GM12872 (cell line): ENCODE results near the gene LRIG2.

ENCODE experiments used
- TF ChIP-seq, protein P1 (sequence below): IDR thresholded peaks from 3 replicates; pipeline ENCODE4 v1.5.1; 2011; ENCODE audit warnings: low read depth, mild to moderate bottlenecking, low read length, moderate library complexity; ENCODE audit not compliant: insufficient read depth

The LRIG2 gene

DNA sequence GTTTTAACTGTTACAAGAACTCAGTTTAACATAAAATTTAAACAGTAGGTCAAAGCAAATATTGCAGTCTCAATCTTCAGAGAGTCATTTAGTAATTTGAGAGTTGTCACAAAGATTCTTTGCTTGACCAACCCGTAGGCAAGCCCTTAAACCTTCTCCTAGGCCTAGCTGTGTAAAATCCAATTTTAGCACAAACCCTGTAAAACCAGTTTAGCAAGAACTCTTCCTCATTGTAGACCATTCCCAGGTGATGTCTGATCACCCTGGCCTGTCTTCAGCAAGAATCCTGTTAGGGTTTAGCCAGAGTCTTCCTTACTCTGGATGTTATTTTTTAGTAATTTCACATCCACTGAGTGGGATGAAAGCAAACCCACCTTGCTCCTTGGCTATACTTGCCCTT, 30.1 kb downstream of the LRIG2 start:
- TF ChIP-seq, protein P1, sequence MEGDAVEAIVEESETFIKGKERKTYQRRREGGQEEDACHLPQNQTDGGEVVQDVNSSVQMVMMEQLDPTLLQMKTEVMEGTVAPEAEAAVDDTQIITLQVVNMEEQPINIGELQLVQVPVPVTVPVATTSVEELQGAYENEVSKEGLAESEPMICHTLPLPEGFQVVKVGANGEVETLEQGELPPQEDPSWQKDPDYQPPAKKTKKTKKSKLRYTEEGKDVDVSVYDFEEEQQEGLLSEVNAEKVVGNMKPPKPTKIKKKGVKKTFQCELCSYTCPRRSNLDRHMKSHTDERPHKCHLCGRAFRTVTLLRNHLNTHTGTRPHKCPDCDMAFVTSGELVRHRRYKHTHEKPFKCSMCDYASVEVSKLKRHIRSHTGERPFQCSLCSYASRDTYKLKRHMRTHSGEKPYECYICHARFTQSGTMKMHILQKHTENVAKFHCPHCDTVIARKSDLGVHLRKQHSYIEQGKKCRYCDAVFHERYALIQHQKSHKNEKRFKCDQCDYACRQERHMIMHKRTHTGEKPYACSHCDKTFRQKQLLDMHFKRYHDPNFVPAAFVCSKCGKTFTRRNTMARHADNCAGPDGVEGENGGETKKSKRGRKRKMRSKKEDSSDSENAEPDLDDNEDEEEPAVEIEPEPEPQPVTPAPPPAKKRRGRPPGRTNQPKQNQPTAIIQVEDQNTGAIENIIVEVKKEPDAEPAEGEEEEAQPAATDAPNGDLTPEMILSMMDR = no peak

DNA sequence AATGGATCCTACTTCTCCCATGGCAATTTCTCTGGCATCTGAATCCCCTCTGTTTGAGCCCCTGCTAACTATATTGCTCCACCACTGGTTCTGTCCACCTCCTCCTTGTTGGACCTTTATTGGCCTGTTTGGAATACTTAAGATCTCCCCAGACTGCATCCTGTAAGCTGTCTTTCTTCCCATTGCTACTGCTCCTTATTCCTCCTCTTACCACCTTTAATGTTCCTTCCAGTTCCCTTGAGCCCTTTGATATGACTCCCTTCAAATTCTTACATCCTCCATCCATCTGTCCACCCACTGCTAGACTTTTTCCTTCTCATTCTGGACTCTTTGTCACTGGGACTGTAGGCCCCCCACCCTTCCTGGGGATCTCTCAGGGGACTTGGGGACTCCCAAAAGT, 31.0 kb downstream of the LRIG2 start:
- TF ChIP-seq, protein P1 = no peak

DNA sequence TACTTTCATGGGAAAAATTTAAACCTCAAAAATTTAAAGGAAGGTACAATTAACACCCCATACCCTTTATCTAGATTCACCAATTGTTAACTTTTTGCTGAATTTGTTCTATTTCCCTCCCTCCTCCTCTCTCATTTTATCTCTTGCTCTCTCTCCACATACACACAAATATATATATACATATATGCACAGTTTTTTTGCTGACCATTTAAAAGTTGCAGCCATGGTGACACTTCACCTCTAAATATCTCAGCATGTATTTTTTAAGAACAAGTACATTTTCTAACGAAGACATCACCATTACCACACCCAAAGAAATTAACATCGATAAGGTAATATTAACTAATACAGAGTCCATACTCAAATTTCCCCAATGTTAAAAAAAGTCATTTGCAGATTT, 33.9 kb downstream of the LRIG2 start:
- TF ChIP-seq, protein P1 = no peak

DNA sequence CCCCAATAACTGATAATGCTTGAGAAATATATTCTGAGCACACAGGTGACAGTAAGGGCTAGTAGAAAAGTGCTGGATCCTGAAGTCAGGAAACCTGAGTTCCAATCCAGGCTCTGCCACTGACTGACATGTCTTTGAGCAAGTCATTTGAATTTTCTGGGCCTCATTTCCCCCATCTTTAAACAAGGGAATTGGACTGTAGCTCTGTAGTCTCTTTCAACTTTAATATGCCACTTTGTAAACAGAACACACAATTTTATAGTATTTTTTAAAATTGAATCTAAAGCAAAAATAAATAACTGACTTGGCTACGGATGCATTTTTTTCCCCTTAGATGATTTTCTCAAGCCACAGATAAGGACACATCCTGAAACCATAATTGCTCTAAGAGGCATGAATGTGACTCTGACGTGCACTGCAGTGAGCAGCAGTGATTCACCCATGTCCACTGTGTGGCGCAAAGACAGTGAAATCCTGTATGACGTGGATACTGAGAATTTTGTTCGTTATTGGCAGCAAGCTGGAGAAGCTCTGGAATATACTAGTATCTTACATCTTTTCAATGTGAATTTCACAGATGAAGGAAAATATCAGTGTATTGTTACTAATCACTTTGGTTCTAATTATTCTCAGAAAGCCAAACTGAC, 37.0 kb downstream of the LRIG2 start:
- TF ChIP-seq, protein P1 = no peak

DNA sequence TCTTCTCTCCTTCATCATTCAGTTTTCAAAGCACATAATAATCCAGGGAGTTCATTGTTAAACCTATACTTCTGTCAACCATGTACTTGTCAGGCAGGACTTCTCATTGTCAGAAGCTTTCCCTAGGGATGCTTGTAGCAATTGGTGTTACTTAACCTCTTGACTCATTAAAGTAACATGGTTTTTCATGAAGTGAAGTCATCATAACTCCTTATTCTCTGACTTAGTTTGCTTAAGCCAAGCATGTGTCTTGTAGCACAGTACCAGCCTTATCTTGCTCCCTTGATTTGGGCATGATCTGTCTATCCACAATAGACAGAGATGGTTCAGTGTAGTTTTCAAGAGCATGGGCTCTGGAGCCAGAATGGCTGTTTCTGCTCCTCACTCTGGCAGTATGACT, 45.3 kb downstream of the LRIG2 start:
- TF ChIP-seq, protein P1 = no peak

DNA sequence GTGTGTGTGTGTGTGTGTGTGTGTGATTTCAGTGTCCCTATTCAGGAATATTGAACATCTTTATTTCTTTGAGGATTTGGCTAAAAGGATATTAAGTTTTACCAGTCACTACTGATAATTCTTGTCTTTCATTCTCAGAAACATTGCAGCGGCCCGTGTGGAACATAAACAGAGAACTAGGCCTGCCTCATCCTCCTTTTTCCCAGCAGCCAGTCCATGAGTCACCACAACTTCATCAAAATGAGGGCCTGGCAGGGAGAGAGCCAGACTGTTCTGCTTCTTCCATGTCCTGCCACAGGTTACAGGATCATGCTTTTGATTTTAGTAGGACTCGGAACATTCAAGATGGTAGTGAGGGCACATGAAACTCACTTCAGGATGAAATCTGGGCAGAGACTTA, 50.7 kb downstream of the LRIG2 start:
- TF ChIP-seq, protein P1 = no peak

DNA sequence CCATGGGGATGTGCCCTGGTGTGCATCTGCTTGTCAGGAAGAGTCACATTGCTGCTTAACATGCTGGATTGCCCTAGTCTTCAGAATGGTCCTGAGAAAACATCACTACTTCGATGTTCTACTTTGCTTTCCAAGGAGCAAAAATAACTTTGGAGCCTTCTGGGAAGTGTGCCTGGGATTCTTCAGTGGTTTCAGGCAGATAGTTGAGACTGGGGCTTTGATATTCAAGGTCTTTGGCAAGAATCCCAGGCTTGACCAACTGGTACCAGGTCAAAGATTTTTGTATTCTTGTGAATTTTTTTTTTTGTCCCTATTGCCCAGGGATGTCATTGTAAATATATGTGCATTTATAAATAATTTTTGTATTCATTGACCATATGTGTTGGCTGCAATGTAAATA, 51.4 kb downstream of the LRIG2 start:
- TF ChIP-seq, protein P1 = no peak
